Thyroid gland (tissue), 4 donors: ENCODE results near the gene SCO2. TPM values are rescaled to one million over a fixed set of nuclear protein-coding genes. Genes with fewer than 3 reads are reported as not detected.

Experiments used
- DNase-seq, 2 donors: peaks; one replicate each; pipeline ENCODE4 v3.0.0-alpha.2; 2019
- H3K27ac ChIP-seq, 3 donors: fragments of 200-600 bp; sonication (generic); 1 replicate in 2 of 3; 2 replicates in 1 of 3; pipeline ENCODE4 v1.5.1; 2016 to 2019; ENCODE audit warnings: mild to moderate bottlenecking in 1 of 3, moderate library complexity in 1 of 3
- H3K27me3 ChIP-seq: fragments of 200-600 bp; sonication (generic); one replicate; pipeline ENCODE4 v1.5.1; 2019
- H3K36me3 ChIP-seq, 2 donors: fragments of 200-600 bp; sonication (generic); one replicate each; pipeline ENCODE4 v1.5.1; 2016 to 2019
- H3K4me1 ChIP-seq, 2 donors: fragments of 200-600 bp; sonication (generic); one replicate each; pipeline ENCODE4 v1.5.1; 2017 to 2019
- H3K4me3 ChIP-seq, 3 donors: fragments of 200-600 bp; sonication (generic); replicated peaks in 1 of 3; 1 replicate in 2 of 3; 2 replicates in 1 of 3; pipeline ENCODE4 v1.5.1; 2016; ENCODE audit warnings: mild to moderate bottlenecking in 1 of 3
- H3K9me3 ChIP-seq: fragments of 200-600 bp; sonication (generic); one replicate; pipeline ENCODE4 v1.5.1; 2017
- POLR2A ChIP-seq, 2 donors: fragments of 450-650 bp; IDR thresholded peaks; one replicate each; pipeline ENCODE4 v1.6.1; 2017; ENCODE audit warnings: antibody characterized with exemption in 2 of 2, mild to moderate bottlenecking in 2 of 2, moderate library complexity in 1 of 2
- WGBS, 2 donors: methylation state at CpG; one replicate each; pipeline ENCODE4 v1.1.5; 2017; 5-methylcytosine and 5-hydroxymethylcytosine counted together
- intact Hi-C: fragments of 100-400 bp; cut with DNase I; formaldehyde crosslinking; loops from one replicate; pipeline ENCODE4 v1.15.1; 2023
- total RNA-seq, 4 donors: library from RNA; depleted of rRNA; stranded (reverse); fragments of >200 nt; gene quantifications; one replicate each; pipeline ENCODE4 v1.2.3, GENCODE V29; 2016
- TF ChIP-seq, protein P1 (sequence below), 6 experiments: fragments of 200-600 bp in 3 of 6; fragments of 450-650 bp in 3 of 6; sonication (generic) in 3 of 6; IDR thresholded peaks; one replicate each; pipeline ENCODE4 v1.5.1; 2016 to 2019; ENCODE audit warnings: antibody characterized with exemption in 6 of 6, mild to moderate bottlenecking in 2 of 6, inconsistent platforms in 1 of 6, moderate library complexity in 1 of 6

SCO2 gene
- total RNA-seq, 4 donors from 2014 or later, result 2.6 to 5.5 (median 2.9) TPM; not detected in 1

DNA sequence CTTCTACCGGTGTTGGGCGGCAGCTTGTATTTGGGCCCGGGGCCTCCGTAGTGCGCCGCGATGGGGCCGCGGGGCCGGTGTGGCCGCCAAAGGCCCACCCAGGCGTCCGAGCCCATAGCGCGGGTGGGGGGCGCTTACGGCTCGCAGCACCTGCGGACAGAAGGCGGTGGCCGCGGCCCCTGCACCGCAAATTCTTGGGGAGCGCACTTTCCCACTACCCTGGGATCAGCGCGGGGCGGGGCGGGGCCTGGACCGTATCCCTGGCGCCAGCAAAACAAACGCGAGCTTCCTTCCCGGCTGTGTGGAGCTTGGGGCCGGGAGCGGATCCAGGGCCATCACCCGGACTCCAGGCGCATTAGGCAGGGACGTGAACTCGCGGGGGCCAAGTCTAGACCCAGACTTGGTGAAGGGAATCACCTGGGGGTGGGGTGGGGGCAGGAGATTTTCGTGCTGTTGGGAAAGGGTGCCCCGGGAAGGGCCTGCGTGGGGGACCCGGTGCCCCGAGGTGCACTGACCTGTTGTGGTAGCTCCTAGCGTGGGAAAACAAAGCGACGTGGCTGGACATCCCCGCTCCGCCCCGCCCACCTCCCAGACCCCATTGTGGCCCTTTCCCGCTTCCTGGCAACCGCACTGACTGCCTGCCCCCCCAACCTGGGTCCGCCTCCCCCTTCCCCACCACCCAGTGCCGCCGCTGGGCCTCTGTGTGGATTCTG lies 6.7 kb upstream of the SCO2 start:
- 6 to 37% methylated on average over 7 to 24 of the region's 56 CpGs for WGBS, 2 donors
- peaks cover 25 to 40% of the 10 kb centered on the region in 2 donors for H3K4me1 ChIP-seq
- no peaks in the 10 kb centered on the region for H3K27me3 ChIP-seq
- H3K4me3 ChIP-seq, result peak overlapping the region; percentile 33 to 81 (median 46)
- peak; percentile 77 to 80 for DNase-seq
- H3K27ac ChIP-seq, result peak overlapping the region; percentile 81 to 99 (median 85)
- H3K36me3 ChIP-seq, result no peaks in the 10 kb centered on the region
- intact Hi-C loops, result no loop called here
- peak; percentile 30 to 55 for TF ChIP-seq POLR2A (IDR thresholded peaks at IDR 0.05)
- TF ChIP-seq, protein P1, sequence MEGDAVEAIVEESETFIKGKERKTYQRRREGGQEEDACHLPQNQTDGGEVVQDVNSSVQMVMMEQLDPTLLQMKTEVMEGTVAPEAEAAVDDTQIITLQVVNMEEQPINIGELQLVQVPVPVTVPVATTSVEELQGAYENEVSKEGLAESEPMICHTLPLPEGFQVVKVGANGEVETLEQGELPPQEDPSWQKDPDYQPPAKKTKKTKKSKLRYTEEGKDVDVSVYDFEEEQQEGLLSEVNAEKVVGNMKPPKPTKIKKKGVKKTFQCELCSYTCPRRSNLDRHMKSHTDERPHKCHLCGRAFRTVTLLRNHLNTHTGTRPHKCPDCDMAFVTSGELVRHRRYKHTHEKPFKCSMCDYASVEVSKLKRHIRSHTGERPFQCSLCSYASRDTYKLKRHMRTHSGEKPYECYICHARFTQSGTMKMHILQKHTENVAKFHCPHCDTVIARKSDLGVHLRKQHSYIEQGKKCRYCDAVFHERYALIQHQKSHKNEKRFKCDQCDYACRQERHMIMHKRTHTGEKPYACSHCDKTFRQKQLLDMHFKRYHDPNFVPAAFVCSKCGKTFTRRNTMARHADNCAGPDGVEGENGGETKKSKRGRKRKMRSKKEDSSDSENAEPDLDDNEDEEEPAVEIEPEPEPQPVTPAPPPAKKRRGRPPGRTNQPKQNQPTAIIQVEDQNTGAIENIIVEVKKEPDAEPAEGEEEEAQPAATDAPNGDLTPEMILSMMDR (IDR thresholded peaks at IDR 0.05), result no peak
- no peaks in the 10 kb centered on the region for H3K9me3 ChIP-seq

DNA sequence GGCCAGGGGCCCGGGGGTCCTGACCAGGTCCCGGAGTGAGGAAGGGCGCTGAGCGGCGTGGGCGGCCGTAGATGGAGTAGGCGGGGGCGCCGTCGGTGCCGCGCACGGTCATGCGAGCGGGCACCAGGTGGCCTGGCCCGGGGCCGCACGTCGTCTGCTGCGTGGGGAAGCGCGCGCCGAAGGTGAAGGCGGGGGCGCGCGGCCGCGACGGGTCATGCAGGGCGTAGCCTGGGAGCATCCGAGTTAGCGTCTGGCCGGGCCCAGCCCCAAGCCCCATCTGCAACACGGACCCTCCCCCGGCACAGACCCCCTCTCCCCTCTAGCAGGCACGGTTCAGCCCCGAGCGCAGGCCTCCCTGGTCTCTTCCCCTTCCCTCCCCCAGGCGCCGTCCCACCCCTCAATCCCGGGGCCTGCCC lies 6.2 kb upstream of the SCO2 start:
- TF ChIP-seq, protein P1 (IDR thresholded peaks at IDR 0.05), result no peak
- TF ChIP-seq POLR2A (IDR thresholded peaks at IDR 0.05), result no peak
- H3K4me3 ChIP-seq, result peak overlapping the region; percentile 33 to 81 (median 46)
- H3K27me3 ChIP-seq, result no peaks in the 10 kb centered on the region
- WGBS, 2 donors, result 5% methylated on average over 10 of the region's 44 CpGs; no CpG with 5 or more reads in 1 of the 2 donors
- intact Hi-C loops, result no loop called here
- no peaks in the 10 kb centered on the region for H3K9me3 ChIP-seq
- peak overlapping the region; percentile 81 to 99 (median 85) for H3K27ac ChIP-seq
- peak; percentile 46 to 50 for DNase-seq
- no peaks in the 10 kb centered on the region for H3K36me3 ChIP-seq
- peaks cover 29 to 45% of the 10 kb centered on the region in 2 donors for H3K4me1 ChIP-seq

DNA sequence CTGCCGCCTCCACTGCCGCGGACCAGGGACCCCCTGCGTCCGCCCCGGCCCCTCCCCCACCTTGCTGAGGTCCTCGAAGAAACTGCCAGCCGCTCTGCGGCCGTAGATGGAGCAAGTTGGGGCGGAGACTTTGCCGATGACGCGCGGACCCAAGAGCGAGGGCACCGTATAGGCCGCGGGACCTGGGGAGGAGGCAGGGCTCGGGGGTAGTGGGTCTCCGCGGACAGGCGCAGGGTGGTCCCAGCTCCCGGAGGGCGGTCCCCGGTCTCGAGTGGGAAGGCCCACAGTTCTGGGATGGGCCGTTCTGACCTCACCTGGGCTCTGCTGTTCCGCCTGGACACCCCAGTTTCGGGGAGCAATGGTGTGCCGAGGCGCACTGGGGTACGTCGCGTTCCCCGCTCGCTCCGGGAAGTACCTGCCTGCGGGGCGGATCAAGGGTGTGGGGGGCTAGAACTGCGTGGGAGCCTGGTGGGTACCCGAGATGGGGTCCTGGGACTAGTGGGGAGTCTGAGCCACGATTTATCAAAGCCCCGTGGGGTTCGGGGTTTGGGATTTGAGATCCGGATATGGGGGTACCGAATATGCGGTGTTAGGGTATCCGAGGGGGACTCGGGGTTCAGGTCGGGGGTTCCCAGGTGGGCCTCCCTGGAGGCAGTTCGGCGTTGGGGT lies 5.6 kb upstream of the SCO2 start:
- intact Hi-C loops, result no loop called here
- Histone ChIP-seq H3K4me3 (peak overlapping the region; percentile 1 to 81 (median 33)), H3K27me3 (no peaks in the 10 kb centered on the region), H3K9me3 (no peaks in the 10 kb centered on the region), H3K27ac (peak overlapping the region; percentile 81 to 99 (median 85)), H3K4me1 (peaks cover 32 to 50% of the 10 kb centered on the region in 2 donors), H3K36me3 (no peaks in the 10 kb centered on the region)
- peak; percentile 80 to 83 for DNase-seq
- peak; percentile 54 to 71 for TF ChIP-seq POLR2A (IDR thresholded peaks at IDR 0.05)
- TF ChIP-seq, protein P1 (IDR thresholded peaks at IDR 0.05), result no peak
- 5 to 8% methylated on average over 6 to 11 of the region's 53 CpGs for WGBS, 2 donors

DNA sequence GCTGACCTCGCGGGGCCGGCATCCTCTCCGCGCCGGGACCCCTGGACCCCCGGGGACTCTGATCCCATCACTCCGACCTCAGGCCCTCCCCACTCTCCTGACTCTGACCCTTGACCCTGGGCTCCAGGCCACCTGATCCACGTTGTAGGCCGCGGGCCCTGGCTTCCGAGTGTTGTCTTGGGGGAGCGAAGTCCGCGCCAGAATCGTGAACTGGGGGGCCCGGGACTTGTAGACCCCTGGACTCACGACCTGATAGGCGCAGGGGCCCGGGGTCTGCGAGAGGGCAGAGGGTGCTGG lies 5.1 kb upstream of the SCO2 start:
- Histone ChIP-seq H3K9me3 (no peaks in the 10 kb centered on the region), H3K4me1 (peaks cover 32 to 50% of the 10 kb centered on the region in 2 donors), H3K4me3 (peak overlapping the region; percentile 1 to 81 (median 2)), H3K27me3 (no peaks in the 10 kb centered on the region), H3K27ac (peak overlapping the region; percentile 81 to 99 (median 85)), H3K36me3 (no peaks in the 10 kb centered on the region)
- DNase-seq, result no peak
- TF ChIP-seq POLR2A (IDR thresholded peaks at IDR 0.05), result no peak
- TF ChIP-seq, protein P1 (IDR thresholded peaks at IDR 0.05), result no peak
- 3% methylated on average over 5 of the region's 21 CpGs; no CpG with 5 or more reads in 1 of the 2 donors for WGBS, 2 donors
- intact Hi-C loops, result no loop called here
